Astrocyte (in vitro differentiated cells and primary cell): ENCODE data around the gene HLA-F. TPM values are rescaled to one million over a fixed set of nuclear protein-coding genes. Genes with fewer than 3 reads are reported as not detected.

ENCODE experiments used
- DNase-seq: peaks from one replicate; pipeline ENCODE4 v3.0.0-alpha.2; 2010; ENCODE audit warnings: low read depth
- FAIRE-seq: peaks from 2 replicates; lab custom pipeline; 2011; peaks lifted over from hg19 to GRCh38; lab: Jason Lieb, UNC
- H2AFZ ChIP-seq: 2 replicates; pipeline ENCODE4 v1.6.0; 2012; ENCODE audit warnings: low read depth, low read length, inconsistent platforms
- H3K27ac ChIP-seq: 2 replicates; pipeline ENCODE4 v1.5.1; 2011; ENCODE audit warnings: low read depth, low read length, inconsistent platforms
- H3K27me3 ChIP-seq: 2 replicates; pipeline ENCODE4 v1.6.0; 2011; ENCODE audit warnings: low read length, inconsistent platforms; ENCODE audit not compliant: insufficient read depth
- H3K36me3 ChIP-seq: 2 replicates; pipeline ENCODE4 v1.5.1; 2011; ENCODE audit warnings: low read length, inconsistent platforms; ENCODE audit not compliant: insufficient read depth
- H3K4me1 ChIP-seq: 2 replicates; pipeline ENCODE4 v1.5.1; 2011; ENCODE audit warnings: low read length, inconsistent platforms; ENCODE audit not compliant: insufficient read depth
- H3K4me2 ChIP-seq: 2 replicates; pipeline ENCODE4 v1.6.0; 2012; ENCODE audit warnings: low read length, inconsistent platforms
- H3K4me3 ChIP-seq: 2 replicates; pipeline ENCODE4 v1.5.1; 2011; ENCODE audit warnings: low read depth, mild to moderate bottlenecking, low read length, inconsistent platforms; ENCODE audit not compliant: insufficient read depth
- H3K79me2 ChIP-seq: 2 replicates; pipeline ENCODE4 v1.6.0; 2012; ENCODE audit warnings: mild to moderate bottlenecking, low read length, inconsistent platforms; ENCODE audit not compliant: insufficient read depth
- H3K9ac ChIP-seq: 2 replicates; pipeline ENCODE4 v1.6.0; 2012; ENCODE audit warnings: mild to moderate bottlenecking, low read length, inconsistent platforms
- H3K9me3 ChIP-seq: 2 replicates; pipeline ENCODE4 v1.5.1; 2012; ENCODE audit warnings: low read depth, mild to moderate bottlenecking, low read length, inconsistent platforms; ENCODE audit not compliant: insufficient read depth
- H4K20me1 ChIP-seq: 2 replicates; pipeline ENCODE4 v1.6.0; 2012; ENCODE audit warnings: low read length, inconsistent platforms; ENCODE audit not compliant: insufficient read depth
- H3K27ac Mint-ChIP-seq: one replicate; pipeline ENCODE4 v1.8.0; 2021; ENCODE audit warnings: mild to moderate bottlenecking, mixed read lengths; ENCODE audit not compliant: unreplicated experiment
- H3K27me3 Mint-ChIP-seq: one replicate; pipeline ENCODE4 v1.8.0; 2021; ENCODE audit warnings: low read depth, mixed read lengths; ENCODE audit not compliant: unreplicated experiment
- H3K36me3 Mint-ChIP-seq: one replicate; pipeline ENCODE4 v1.8.0; 2021; ENCODE audit warnings: low read depth, mixed read lengths; ENCODE audit not compliant: unreplicated experiment
- H3K4me1 Mint-ChIP-seq: one replicate; pipeline ENCODE4 v1.8.0; 2021; ENCODE audit warnings: low read depth, mixed read lengths; ENCODE audit not compliant: unreplicated experiment
- H3K4me3 Mint-ChIP-seq: one replicate; pipeline ENCODE4 v1.8.0; 2021; ENCODE audit warnings: mild to moderate bottlenecking, moderate library complexity, mixed read lengths; ENCODE audit not compliant: unreplicated experiment
- H3K9me3 Mint-ChIP-seq: one replicate; pipeline ENCODE4 v1.8.0; 2021; ENCODE audit warnings: mild to moderate bottlenecking, mixed read lengths; ENCODE audit not compliant: unreplicated experiment
- EZH2 ChIP-seq: IDR thresholded peaks from 2 replicates; pipeline ENCODE4 v1.6.1; 2012; ENCODE audit warnings: mild to moderate bottlenecking, low read length, inconsistent platforms; ENCODE audit not compliant: insufficient read depth
- total RNA-seq: library from RNA; stranded (reverse); gene quantifications from 2 replicates; pipeline ENCODE4 v1.2.1, GENCODE V29; 2021
- TF ChIP-seq, protein P1 (sequence below): IDR thresholded peaks from 2 replicates; pipeline ENCODE4 v1.5.1; 2011; ENCODE audit warnings: low read depth, mild to moderate bottlenecking, inconsistent platforms, low read length, moderate library complexity; ENCODE audit not compliant: insufficient read depth

HLA-F gene
- total RNA-seq, 1 donor from 2014 or later: 7.4 TPM

DNA sequence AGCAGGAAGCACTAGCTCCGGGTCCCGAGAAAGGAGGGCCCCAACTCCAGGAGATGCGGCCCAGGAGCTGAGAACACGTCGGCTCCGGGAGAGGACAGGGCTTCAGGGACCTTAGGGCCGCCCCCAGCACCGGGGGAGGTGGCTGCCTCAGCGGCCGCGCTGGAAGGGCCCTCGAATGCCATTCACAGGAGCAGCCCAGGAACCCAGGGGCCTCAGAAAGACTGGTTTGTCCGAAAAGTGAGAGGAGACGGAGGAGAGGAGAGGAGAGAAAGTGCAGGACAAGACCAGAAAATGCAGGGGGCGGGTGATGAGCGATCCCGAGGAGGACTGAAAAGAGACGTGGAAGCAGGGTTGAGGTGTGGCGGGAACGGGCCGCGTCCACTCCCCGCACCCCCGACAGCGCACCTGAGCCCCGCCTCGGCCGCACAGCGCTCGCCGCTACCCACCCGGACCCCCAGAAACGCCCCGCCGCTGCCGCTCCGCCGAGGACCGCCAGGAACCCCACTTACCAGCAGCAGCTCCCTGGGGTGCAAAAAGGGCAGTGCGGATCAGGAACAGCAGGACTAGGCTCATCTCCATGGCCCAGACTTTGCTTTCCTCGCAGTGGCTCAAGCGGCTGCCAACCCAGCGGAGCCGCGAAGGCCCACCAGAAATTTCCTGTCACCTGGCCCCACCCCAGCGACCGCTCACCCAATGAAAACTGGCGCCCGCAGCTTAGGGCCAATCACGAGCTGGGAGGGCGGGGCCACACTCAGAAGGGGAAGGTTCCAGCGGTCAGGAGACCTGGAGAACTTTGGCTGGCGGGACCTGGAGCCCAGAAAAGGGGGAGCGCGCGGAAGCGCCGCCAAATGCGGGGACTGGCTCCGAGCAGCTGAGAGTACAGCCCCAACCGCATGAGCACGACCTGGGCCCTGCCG, 25.4 kb downstream of the HLA-F start:
- peak overlapping the region; percentile 76 for H2AFZ ChIP-seq
- DNase-seq: peak; percentile 39
- peaks cover 7% of the 10 kb centered on the region for H3K27me3 ChIP-seq
- H3K9ac ChIP-seq: no peak overlapping the region
- H3K4me1 ChIP-seq: peaks cover 12% of the 10 kb centered on the region
- Mint-ChIP-seq H3K4me3 (peak overlapping the region; percentile 93), H3K27me3 (peaks cover 61% of the 10 kb centered on the region), H3K27ac (no peak overlapping the region), H3K36me3 (peaks cover 3% of the 10 kb centered on the region), H3K4me1 (peaks cover 3% of the 10 kb centered on the region), H3K9me3 (no peaks in the 10 kb centered on the region)
- no peaks in the 10 kb centered on the region for H4K20me1 ChIP-seq
- no peaks in the 10 kb centered on the region for H3K36me3 ChIP-seq
- H3K27ac ChIP-seq: no peak overlapping the region
- H3K4me3 ChIP-seq: peak overlapping the region; percentile 50
- no peaks in the 10 kb centered on the region for H3K9me3 ChIP-seq
- peak overlapping the region; percentile 82 for H3K4me2 ChIP-seq
- no peak for TF ChIP-seq EZH2
- TF ChIP-seq, protein P1, sequence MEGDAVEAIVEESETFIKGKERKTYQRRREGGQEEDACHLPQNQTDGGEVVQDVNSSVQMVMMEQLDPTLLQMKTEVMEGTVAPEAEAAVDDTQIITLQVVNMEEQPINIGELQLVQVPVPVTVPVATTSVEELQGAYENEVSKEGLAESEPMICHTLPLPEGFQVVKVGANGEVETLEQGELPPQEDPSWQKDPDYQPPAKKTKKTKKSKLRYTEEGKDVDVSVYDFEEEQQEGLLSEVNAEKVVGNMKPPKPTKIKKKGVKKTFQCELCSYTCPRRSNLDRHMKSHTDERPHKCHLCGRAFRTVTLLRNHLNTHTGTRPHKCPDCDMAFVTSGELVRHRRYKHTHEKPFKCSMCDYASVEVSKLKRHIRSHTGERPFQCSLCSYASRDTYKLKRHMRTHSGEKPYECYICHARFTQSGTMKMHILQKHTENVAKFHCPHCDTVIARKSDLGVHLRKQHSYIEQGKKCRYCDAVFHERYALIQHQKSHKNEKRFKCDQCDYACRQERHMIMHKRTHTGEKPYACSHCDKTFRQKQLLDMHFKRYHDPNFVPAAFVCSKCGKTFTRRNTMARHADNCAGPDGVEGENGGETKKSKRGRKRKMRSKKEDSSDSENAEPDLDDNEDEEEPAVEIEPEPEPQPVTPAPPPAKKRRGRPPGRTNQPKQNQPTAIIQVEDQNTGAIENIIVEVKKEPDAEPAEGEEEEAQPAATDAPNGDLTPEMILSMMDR: no peak
- H3K79me2 ChIP-seq: no peaks in the 10 kb centered on the region
- FAIRE-seq: no peak

GRCh38 chr6:29749308-29749662, 26.1 kb downstream of the HLA-F start:
- no peak for FAIRE-seq
- Histone ChIP-seq H2AFZ (no peak overlapping the region), H3K4me2 (peak overlapping the region; percentile 82), H3K36me3 (no peaks in the 10 kb centered on the region), H3K9ac (no peak overlapping the region), H3K4me3 (peak overlapping the region; percentile 16), H3K27me3 (peaks cover 7% of the 10 kb centered on the region), H4K20me1 (no peaks in the 10 kb centered on the region), H3K9me3 (no peaks in the 10 kb centered on the region), H3K4me1 (peaks cover 12% of the 10 kb centered on the region), H3K27ac (no peak overlapping the region), H3K79me2 (no peaks in the 10 kb centered on the region)
- Mint-ChIP-seq H3K36me3 (peaks cover 2% of the 10 kb centered on the region), H3K27ac (no peak overlapping the region), H3K4me1 (peaks cover 3% of the 10 kb centered on the region), H3K9me3 (no peaks in the 10 kb centered on the region), H3K4me3 (peak overlapping the region; percentile 93), H3K27me3 (peaks cover 57% of the 10 kb centered on the region)
- no peak for DNase-seq
- TF ChIP-seq, protein P1: no peak
- no peak for TF ChIP-seq EZH2

- peaks cover 53% of the 10 kb centered on the region for H3K27me3 Mint-ChIP-seq
- no peak overlapping the region for H3K4me3 ChIP-seq
These were observed 26.4 kb downstream of the HLA-F start for GRCh38 chr6:29749668-29750067.

More at GRCh38 chr6:29749668-29750067, 26.4 kb downstream of the HLA-F start:
- FAIRE-seq (no peak), DNase-seq (no peak)
- TF ChIP-seq, protein P1: no peak
- TF ChIP-seq EZH2: no peak
- Mint-ChIP-seq H3K27ac (no peak overlapping the region), H3K4me1 (peaks cover 3% of the 10 kb centered on the region), H3K9me3 (no peaks in the 10 kb centered on the region), H3K36me3 (peaks cover 2% of the 10 kb centered on the region), H3K4me3 (peak overlapping the region; percentile 93)
- H4K20me1 ChIP-seq: no peaks in the 10 kb centered on the region
- no peak overlapping the region for H3K9ac ChIP-seq
- no peaks in the 10 kb centered on the region for H3K9me3 ChIP-seq
- no peaks in the 10 kb centered on the region for H3K36me3 ChIP-seq
- H3K27ac ChIP-seq: no peak overlapping the region
- H3K4me1 ChIP-seq: peaks cover 12% of the 10 kb centered on the region
- H3K79me2 ChIP-seq: no peaks in the 10 kb centered on the region
- H2AFZ ChIP-seq: no peak overlapping the region
- H3K27me3 ChIP-seq: peaks cover 7% of the 10 kb centered on the region
- H3K4me2 ChIP-seq: no peak overlapping the region
